ENCODE measurements around the gene PSMG3.

DNA sequence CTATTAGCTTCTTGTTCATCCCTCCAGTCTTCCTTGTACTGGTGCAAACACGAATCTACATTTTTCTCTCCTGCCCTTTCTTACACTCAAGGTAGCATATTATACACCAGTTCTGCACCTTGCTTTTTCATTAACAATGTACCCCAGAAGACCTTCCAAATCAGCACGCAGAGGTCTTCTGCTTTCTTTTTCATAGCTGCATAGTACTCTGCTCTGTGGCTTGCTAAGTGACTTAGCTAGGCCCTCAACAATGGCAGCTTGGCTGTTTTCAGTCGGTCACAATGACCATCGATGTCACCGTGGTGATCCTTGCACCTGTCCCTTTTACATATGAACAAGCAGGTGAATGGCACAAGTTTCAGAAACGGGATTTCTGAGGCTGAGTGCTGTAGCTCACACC, 44.4 kb downstream of the PSMG3 start:
- TF ChIP-seq, protein P1, sequence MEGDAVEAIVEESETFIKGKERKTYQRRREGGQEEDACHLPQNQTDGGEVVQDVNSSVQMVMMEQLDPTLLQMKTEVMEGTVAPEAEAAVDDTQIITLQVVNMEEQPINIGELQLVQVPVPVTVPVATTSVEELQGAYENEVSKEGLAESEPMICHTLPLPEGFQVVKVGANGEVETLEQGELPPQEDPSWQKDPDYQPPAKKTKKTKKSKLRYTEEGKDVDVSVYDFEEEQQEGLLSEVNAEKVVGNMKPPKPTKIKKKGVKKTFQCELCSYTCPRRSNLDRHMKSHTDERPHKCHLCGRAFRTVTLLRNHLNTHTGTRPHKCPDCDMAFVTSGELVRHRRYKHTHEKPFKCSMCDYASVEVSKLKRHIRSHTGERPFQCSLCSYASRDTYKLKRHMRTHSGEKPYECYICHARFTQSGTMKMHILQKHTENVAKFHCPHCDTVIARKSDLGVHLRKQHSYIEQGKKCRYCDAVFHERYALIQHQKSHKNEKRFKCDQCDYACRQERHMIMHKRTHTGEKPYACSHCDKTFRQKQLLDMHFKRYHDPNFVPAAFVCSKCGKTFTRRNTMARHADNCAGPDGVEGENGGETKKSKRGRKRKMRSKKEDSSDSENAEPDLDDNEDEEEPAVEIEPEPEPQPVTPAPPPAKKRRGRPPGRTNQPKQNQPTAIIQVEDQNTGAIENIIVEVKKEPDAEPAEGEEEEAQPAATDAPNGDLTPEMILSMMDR (IDR thresholded peaks at IDR 0.05; ENCODE audit: insufficient read depth, low read length, poor library complexity, severe bottlenecking), result no peak
- TF ChIP-seq EZH2phosphoT487 (conservative IDR thresholded peaks at IDR 0.05; ENCODE audit: low read length), result no peak
